HG02885 (cell line): ENCODE results near the gene GNS.

Source experiments
- ATAC-seq: cut with Tn5 transposase; IDR thresholded peaks from one replicate; pipeline ENCODE4 v1.9.1; 2021; ENCODE audit warnings: mild to moderate bottlenecking; ENCODE audit not compliant: unreplicated experiment, poor library complexity

The GNS gene

GRCh38 chr12:64742416-64742815 is 16.8 kb downstream of the GNS start:
- no peak for ATAC-seq

- ATAC-seq, result no peak
Measured at GRCh38 chr12:64740646-64741045, 18.6 kb downstream of the GNS start.

GRCh38 chr12:64739778-64740177 is 19.4 kb downstream of the GNS start:
- no peak for ATAC-seq

- ATAC-seq, result no peak
Measured at GRCh38 chr12:64737539-64737938, 21.7 kb downstream of the GNS start.

- ATAC-seq, result no peak
Measured at GRCh38 chr12:64736771-64737170, 22.4 kb downstream of the GNS start.

GRCh38 chr12:64735442-64735841 is 23.8 kb downstream of the GNS start:
- ATAC-seq, result no peak

- ATAC-seq, result no peak
Measured at GRCh38 chr12:64733857-64734256, 25.3 kb downstream of the GNS start.

GRCh38 chr12:64731683-64732082 is 27.5 kb downstream of the GNS start:
- ATAC-seq, result no peak

GRCh38 chr12:64730588-64730969 is 28.6 kb downstream of the GNS start:
- peak; percentile 13 for ATAC-seq

- peak; percentile 55 for ATAC-seq
Measured at GRCh38 chr12:64729909-64730587, 29.2 kb downstream of the GNS start.

- ATAC-seq, result no peak
Measured at GRCh38 chr12:64724201-64724745, 34.9 kb downstream of the GNS start.

- no peak for ATAC-seq
Measured at GRCh38 chr12:64723630-64724029, 35.6 kb downstream of the GNS start.

- no peak for ATAC-seq
Measured at GRCh38 chr12:64722835-64723234, 36.4 kb downstream of the GNS start.

GRCh38 chr12:64720884-64721283 is 38.3 kb downstream of the GNS start:
- ATAC-seq, result no peak

GRCh38 chr12:64718649-64719048 is 40.6 kb downstream of the GNS start:
- ATAC-seq, result no peak

- ATAC-seq, result no peak
Measured at GRCh38 chr12:64716839-64717455, 42.3 kb downstream of the GNS start.

GRCh38 chr12:64716371-64716770 is 42.8 kb downstream of the GNS start:
- no peak for ATAC-seq

- peak; percentile 90 for ATAC-seq
Measured at GRCh38 chr12:64714551-64714968, 44.6 kb downstream of the GNS start.

- ATAC-seq, result no peak
Measured at GRCh38 chr12:64713376-64713775, 45.8 kb downstream of the GNS start.

GRCh38 chr12:64709429-64709828 is 49.8 kb downstream of the GNS start:
- no peak for ATAC-seq

- no peak for ATAC-seq
Measured at GRCh38 chr12:64707926-64708325, 51.3 kb downstream of the GNS start.

- ATAC-seq, result no peak
Measured at GRCh38 chr12:64707362-64707761, 51.8 kb downstream of the GNS start.
